Astrocyte (in vitro differentiated cells and primary cell): ENCODE measurements around the gene RAB3IL1.

ENCODE experiments used
- EZH2 ChIP-seq: IDR thresholded peaks from 2 replicates; pipeline ENCODE4 v1.6.1; 2012; ENCODE audit warnings: mild to moderate bottlenecking, low read length, inconsistent platforms; ENCODE audit not compliant: insufficient read depth
- TF ChIP-seq, protein P1 (sequence below): IDR thresholded peaks from 2 replicates; pipeline ENCODE4 v1.5.1; 2011; ENCODE audit warnings: low read depth, mild to moderate bottlenecking, inconsistent platforms, low read length, moderate library complexity; ENCODE audit not compliant: insufficient read depth

GRCh38 chr11:61882879-61883278 is 34.5 kb downstream of the RAB3IL1 start:
- TF ChIP-seq, protein P1, sequence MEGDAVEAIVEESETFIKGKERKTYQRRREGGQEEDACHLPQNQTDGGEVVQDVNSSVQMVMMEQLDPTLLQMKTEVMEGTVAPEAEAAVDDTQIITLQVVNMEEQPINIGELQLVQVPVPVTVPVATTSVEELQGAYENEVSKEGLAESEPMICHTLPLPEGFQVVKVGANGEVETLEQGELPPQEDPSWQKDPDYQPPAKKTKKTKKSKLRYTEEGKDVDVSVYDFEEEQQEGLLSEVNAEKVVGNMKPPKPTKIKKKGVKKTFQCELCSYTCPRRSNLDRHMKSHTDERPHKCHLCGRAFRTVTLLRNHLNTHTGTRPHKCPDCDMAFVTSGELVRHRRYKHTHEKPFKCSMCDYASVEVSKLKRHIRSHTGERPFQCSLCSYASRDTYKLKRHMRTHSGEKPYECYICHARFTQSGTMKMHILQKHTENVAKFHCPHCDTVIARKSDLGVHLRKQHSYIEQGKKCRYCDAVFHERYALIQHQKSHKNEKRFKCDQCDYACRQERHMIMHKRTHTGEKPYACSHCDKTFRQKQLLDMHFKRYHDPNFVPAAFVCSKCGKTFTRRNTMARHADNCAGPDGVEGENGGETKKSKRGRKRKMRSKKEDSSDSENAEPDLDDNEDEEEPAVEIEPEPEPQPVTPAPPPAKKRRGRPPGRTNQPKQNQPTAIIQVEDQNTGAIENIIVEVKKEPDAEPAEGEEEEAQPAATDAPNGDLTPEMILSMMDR = no peak
- TF ChIP-seq EZH2 = no peak
